Stimulated activated CD4-positive, alpha-beta T cell treated with anti-CD3 and anti-CD28 coated beads, TNF-alpha, amount 100 ng/mL, for 4 hours (primary cell): ENCODE results near the gene TNFRSF1A.
A peak's percentile ranks its signal among the peaks of the same experiment; 100 is the strongest.

ENCODE experiments used
- DNase-seq, 3 experiments: peaks; one replicate each; pipeline ENCODE4 v3.0.0-alpha.2; 2020; ENCODE audit warnings: low read depth in 3 of 3

The TNFRSF1A gene

DNA sequence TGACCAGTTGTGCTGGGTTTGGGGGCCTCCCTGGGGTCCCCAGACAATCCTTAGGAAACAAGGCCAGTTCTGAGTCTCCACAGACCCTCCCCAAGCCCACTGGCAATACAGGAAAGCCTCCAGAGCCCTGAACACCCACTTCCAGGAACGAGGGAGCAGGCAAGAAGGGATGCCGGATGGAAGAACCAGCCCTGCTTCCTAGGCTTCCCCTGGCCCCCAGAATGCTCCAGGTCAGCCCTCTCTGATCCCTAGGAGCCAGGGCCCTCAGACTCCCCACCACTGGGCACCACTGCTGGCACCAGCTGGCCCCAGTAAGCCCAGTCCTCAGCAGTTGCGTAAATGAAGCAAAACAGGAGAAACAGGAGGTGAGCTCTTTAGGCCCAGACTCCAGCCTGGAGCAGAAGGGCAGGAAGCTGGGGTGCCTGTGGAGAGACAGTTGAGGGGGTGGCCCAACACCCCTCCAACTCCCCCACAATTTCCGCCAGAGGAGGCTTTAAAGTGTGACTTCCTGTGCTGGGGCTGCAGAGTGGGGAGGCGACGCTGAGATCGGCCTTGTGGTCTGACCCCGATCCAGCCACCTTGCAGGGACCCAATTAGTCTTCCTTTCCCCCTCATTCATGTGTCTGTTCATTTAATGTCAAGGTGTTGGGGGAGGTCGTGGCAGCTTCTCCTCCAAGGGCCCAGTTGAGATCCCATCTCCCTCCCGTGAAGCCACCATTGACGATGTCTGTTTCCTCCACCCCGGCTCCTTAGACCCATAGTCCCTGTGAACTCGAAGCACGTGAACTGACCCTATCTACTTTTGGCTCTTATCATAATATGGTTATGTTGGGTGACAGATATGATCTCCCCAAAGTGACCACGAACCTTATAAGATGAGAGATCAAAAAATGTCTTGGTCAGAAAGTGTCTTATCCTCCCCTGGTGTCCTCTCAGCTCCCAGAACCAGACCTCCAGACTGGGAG, 4.7 kb downstream of the TNFRSF1A start:
- DNase-seq = no peak

- DNase-seq = peak in 2 of 3 experiments; percentile 32 to 33
These were observed 5.6 kb downstream of the TNFRSF1A start for GRCh38 chr12:6336079-6336888.

GRCh38 chr12:6335451-6336078, 6.3 kb downstream of the TNFRSF1A start:
- DNase-seq = peak; percentile 63 to 81 (median 79)

DNA sequence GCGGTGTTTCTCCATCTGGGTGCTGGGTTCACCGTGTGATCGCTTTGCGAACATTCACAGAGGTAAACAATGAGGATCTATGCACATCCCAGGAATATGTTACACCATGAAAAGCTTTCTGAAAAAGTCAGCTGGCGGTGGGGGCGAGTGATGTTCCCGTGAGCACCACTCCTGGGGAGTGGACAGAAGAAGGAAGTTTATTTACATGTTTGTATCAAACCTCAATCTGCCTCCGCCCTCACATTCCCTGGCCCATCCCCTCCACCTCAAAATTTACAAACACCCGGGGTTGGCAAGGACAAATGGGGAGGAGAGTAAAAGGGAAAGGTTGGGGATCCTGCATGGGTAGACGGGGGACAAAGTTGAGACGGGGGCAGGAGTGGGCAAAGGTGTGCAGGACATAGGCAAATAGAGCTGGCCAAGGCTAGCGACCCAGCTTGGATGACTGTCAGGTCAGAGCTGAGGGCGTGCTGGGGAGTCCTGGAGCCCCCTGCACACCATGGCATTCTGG, 6.9 kb downstream of the TNFRSF1A start:
- DNase-seq = no peak

DNA sequence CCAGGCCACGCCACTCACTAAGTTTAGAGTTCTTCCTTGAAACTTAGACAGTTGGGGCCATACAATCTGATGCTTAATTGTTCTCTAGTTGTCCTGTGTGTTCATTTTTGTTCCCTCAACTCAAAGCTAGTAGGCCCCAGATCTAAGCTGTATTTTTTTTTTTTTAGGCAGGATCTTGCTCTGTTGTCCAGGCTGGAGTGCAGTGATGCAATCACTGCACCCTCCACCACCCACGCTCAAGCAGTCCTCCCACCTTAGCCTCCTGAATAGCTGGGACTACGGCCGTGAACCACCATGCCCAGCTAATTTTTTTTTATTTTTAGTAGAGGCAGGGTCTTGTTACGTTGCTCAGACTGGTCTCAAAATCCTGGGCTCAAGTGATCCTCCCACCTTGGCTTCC, 7.5 kb downstream of the TNFRSF1A start:
- no peak for DNase-seq

- no peak for DNase-seq
These were observed 8.3 kb downstream of the TNFRSF1A start for GRCh38 chr12:6333566-6333965.

GRCh38 chr12:6333029-6333428, 8.8 kb downstream of the TNFRSF1A start:
- no peak for DNase-seq

DNA sequence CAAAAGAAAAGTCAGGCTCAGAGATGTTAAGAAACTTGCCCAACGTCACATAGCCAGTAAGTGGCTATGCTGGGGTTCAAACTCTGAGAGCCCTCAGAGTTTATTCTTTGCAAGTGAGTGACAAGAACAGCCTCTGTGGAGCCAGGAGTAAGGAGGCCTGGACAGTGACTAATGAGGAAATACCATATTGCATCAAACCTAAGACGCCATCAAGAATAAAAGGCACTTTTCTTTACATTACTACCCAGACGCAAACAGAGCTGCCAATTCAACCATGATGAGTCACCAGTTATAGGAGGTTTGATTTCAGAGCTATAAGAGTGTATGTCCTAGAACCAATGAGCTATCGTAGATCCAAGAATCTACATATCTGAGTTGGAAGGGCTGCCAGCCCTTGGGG, 9.4 kb downstream of the TNFRSF1A start:
- no peak for DNase-seq

DNA sequence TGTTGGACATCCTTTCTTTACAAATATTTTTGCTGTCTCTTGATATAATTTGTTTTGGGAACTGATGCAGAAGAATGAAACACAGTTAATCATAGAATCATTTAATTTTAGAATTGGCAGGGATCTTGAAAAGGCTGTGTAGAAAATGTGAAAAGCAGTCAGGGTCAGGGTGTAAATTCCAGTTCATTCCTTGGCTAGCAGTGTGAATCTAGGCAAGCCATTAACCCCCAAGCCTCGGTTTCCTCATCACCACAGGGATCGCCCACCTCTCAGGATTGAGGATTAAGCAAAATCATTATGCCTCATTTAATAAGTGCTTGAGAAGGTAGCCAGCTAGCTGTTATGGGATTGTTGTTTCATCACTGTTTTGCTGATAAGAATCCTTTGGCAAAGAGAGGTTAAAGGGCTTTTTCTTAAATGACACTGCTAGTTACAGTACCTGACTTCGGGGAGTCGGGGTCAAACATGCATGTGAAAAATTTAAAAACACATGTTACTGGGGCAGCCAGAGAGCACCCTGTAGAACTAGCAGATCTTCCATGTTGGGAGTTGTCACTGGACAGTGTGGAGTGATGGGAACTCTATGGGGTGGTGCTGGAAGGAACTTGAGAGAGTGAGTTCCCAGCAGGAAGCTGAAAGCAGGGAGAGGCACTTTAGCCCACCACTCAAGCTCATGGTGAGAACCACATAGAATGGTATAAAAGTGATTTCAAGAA, 10.7 kb downstream of the TNFRSF1A start:
- no peak for DNase-seq

- DNase-seq = no peak
These were observed 11.7 kb downstream of the TNFRSF1A start for GRCh38 chr12:6330192-6330591.

DNA sequence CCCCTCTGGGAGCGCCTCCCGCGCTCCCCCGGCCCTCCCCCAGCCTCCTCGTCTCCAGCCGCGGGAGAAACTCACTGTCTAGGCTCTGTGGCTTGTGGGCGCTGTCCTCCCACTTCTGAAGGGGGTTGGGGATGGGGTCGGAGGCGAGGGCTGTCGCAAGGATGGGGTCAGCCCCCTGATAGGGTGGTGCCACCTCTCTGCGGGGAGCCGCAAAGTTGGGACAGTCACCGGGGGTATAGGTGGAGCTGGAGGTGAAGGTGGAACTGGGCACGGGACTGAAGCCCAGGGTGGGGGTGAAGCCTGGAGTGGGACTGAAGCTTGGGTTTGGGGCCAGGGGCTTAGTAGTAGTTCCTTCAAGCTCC, 12.2 kb downstream of the TNFRSF1A start:
- no peak for DNase-seq

DNA sequence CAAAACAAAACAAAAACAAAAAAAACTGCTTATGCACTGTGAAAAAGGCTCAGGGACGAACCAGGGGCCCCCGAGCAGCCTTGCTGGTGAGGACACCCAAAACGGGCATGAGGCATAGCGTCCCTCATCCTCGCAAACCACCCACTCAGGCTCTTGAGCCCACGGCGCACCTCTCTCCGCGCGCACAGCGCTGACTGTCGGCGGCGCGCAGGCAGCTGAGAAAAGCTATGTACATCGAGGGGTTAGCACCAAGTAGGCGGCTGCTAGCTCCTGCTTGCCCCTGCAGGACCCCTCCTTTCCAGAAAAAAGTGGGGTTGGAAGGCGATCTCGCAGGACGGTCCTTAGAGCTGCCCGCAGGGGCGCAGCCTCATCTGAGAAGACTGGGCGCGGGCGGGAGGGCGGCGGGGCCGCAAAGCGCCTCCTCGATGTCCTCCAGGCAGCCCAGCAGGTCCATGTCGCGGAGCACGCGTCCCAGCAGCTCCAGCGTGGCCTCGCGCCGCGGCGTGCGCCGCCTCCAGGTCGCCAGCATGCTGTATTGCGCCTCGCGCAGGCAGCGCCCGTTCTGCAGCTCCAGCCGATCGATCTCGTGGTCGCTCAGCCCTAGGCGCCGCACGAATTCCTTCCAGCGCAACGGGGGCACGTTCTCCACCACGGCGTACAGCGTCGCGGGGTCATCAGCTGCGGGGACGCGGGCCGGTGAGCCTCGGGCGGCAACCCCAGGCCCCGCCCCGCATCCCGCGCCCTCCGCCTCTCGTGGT, 12.8 kb downstream of the TNFRSF1A start:
- DNase-seq = no peak

DNA sequence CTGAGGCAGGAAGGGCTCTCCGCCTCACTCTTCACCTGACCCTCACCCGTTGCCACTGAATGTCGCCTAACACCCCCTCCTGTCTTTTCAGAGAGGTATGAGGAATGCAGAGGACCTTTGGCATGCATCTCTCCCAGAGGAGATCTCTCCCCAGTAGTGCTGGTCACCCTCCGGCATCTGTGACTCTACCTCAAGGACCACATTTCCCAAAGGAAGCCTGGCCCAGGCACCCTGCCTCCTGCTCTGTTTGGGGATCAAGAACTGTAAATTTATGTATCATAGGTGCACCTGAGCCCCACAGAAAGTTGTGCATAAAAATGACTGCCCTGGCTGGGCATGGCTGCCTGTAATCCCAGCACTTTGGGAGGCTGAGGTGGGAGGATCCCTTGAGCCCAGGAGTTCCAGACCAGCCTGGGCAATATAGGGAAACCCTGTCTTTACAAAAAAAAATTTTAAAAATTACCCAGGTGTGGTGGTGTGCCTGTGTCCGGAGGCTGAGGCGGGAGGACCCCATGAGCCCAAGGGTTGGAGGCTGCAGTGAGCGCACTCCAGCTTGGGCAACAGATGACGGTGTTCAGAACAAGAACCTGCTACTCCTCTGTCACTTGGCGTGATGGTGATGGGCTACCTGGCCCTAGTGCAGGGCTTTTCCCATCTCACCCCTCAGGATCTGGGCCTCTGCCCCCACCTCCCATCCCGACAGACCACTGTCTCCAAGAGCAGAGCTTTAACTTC, 13.7 kb downstream of the TNFRSF1A start:
- no peak for DNase-seq

GRCh38 chr12:6327229-6328041, 14.4 kb downstream of the TNFRSF1A start:
- no peak for DNase-seq

DNA sequence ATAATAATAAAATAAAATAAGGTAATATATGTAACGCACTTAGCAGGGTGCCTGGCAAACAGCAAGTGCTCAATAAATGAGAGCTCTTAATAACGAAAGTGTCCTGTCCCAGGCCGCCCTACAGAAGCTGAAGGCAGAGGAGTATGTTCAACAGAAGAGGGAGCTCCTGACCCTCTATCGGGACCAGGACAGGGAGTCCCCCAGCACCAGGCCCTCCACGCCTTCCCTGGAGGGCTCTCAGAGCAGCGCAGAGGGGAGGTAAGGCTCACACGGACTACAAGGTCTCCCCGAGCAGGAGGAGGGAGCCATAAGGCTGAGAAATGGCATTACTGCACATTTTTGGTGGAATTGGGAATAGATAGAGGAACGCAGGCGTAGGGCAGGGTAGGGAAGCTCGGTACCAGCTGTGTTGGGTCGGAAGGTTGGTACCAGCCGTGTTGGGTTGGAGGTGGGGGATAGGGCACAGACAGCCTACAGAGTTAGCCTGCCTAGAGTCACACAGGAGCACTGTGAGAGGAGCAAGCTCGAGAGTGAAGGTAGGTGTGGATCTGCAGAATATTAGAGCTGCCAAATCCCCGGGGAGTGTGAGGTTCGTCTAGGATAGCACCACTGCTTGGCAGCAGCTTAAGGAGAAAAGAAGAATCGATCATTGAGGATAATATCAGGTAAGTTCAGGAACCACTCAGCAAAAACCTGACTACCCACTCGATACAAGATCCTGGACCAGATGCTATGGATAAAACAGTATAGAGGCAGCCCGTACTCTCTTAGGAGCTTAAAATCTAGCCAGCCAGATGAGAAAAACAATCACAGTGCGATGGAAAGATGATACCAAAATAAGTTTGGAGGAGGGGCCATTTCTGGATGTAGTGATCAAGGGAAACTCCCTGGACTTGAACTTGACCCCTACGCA, 15.3 kb downstream of the TNFRSF1A start:
- no peak for DNase-seq

GRCh38 chr12:6324936-6325750, 16.7 kb downstream of the TNFRSF1A start:
- no peak for DNase-seq
